Glomerular endothelial cell (primary cell): ENCODE data around the gene TPP2. TPM values are rescaled to one million over a fixed set of nuclear protein-coding genes. Genes with fewer than 3 reads are reported as not detected.

Experiments
- DNase-seq: peaks from one replicate; pipeline ENCODE4 v3.0.0-alpha.2; 2011; ENCODE audit warnings: low read depth, low spot score; ENCODE audit errors: extremely low read depth
- total RNA-seq: library from RNA; depleted of rRNA; stranded (reverse); fragments of >200 nt; gene quantifications from 2 replicates; pipeline ENCODE4 v1.2.3, GENCODE V29; 2015

Gene TPP2
- total RNA-seq, 1 donor from 2014 or later: 46.1 TPM

GRCh38 chr13:102651892-102652291, 55.1 kb downstream of the TPP2 start:
- DNase-seq: no peak

- DNase-seq: no peak
Measured at GRCh38 chr13:102654756-102655155, 58.0 kb downstream of the TPP2 start.

- no peak for DNase-seq
Measured at GRCh38 chr13:102657630-102658029, 60.8 kb downstream of the TPP2 start.

- DNase-seq: no peak
Measured at GRCh38 chr13:102658660-102659059, 61.9 kb downstream of the TPP2 start.

GRCh38 chr13:102659168-102659713, 62.5 kb downstream of the TPP2 start:
- DNase-seq: no peak

- no peak for DNase-seq
Measured at GRCh38 chr13:102667023-102667422, 70.2 kb downstream of the TPP2 start.

GRCh38 chr13:102667911-102668310, 71.1 kb downstream of the TPP2 start:
- DNase-seq: no peak

- no peak for DNase-seq
Measured at GRCh38 chr13:102670130-102670529, 73.3 kb downstream of the TPP2 start.

GRCh38 chr13:102675115-102675514, 78.3 kb downstream of the TPP2 start:
- DNase-seq: no peak

GRCh38 chr13:102677122-102677521, 80.3 kb downstream of the TPP2 start:
- DNase-seq: no peak

GRCh38 chr13:102678339-102679107, 81.7 kb downstream of the TPP2 start:
- DNase-seq: no peak

GRCh38 chr13:102679449-102680132, 82.8 kb downstream of the TPP2 start:
- no peak for DNase-seq

GRCh38 chr13:102680133-102680717, 83.4 kb downstream of the TPP2 start:
- DNase-seq: no peak

- DNase-seq: no peak
Measured at GRCh38 chr13:102680842-102681740, 84.3 kb downstream of the TPP2 start.

GRCh38 chr13:102682211-102682610, 85.4 kb downstream of the TPP2 start:
- no peak for DNase-seq

- no peak for DNase-seq
Measured at GRCh38 chr13:102682727-102683126, 85.9 kb downstream of the TPP2 start.

GRCh38 chr13:102683637-102684036, 86.9 kb downstream of the TPP2 start:
- DNase-seq: no peak

- DNase-seq: no peak
Measured at GRCh38 chr13:102686024-102686423, 89.2 kb downstream of the TPP2 start.

GRCh38 chr13:102687520-102687919, 90.7 kb downstream of the TPP2 start:
- DNase-seq: no peak

- DNase-seq: no peak
Measured at GRCh38 chr13:102688306-102688973, 91.7 kb downstream of the TPP2 start.
